GM19395 (cell line): ENCODE measurements around the gene SARDH.
"Not testable (repeated sequence)": the region's sequence is repeated elsewhere in the genome, so short reads cannot be mapped to it uniquely, and the experiment has no call there.

ENCODE experiments used
- ATAC-seq: cut with Tn5 transposase; IDR thresholded peaks from one replicate; pipeline ENCODE4 v1.9.1; 2021; ENCODE audit warnings: mild to moderate bottlenecking, moderate library complexity; ENCODE audit not compliant: unreplicated experiment

The SARDH gene

GRCh38 chr9:133635533-133636531 is 102.3 kb downstream of the SARDH start, which contains the start of gene DBH:
Gene DBH (plus strand): TSS chr9:133636363. CDS start chr9:133636372, 9 bp downstream.
- ATAC-seq, result no peak

GRCh38 chr9:133635098-133635497 is 103.1 kb downstream of the SARDH start:
- ATAC-seq, result no peak

GRCh38 chr9:133634081-133634691 is 104.0 kb downstream of the SARDH start:
- no peak for ATAC-seq

- no peak for ATAC-seq
Measured at GRCh38 chr9:133633681-133634080, 104.5 kb downstream of the SARDH start.

GRCh38 chr9:133632806-133633680 is 105.1 kb downstream of the SARDH start:
- no peak for ATAC-seq

GRCh38 chr9:133631111-133631510 is 107.0 kb downstream of the SARDH start:
- no peak for ATAC-seq

GRCh38 chr9:133629221-133630110 is 108.7 kb downstream of the SARDH start:
- no peak for ATAC-seq

GRCh38 chr9:133628766-133629165 is 109.4 kb downstream of the SARDH start:
- ATAC-seq, result no peak

GRCh38 chr9:133627341-133627740 is 110.8 kb downstream of the SARDH start:
- no peak for ATAC-seq

- not testable (repeated sequence) for ATAC-seq
Measured at GRCh38 chr9:133626008-133626407, 112.1 kb downstream of the SARDH start.

- ATAC-seq, result no peak
Measured at GRCh38 chr9:133622555-133622954, 115.6 kb downstream of the SARDH start.

GRCh38 chr9:133621725-133622267 is 116.4 kb downstream of the SARDH start:
- ATAC-seq, result no peak

- ATAC-seq, result no peak
Measured at GRCh38 chr9:133619791-133620190, 118.4 kb downstream of the SARDH start.

- no peak for ATAC-seq
Measured at GRCh38 chr9:133618726-133619125, 119.4 kb downstream of the SARDH start.

GRCh38 chr9:133616643-133617405 is 121.3 kb downstream of the SARDH start:
- no peak for ATAC-seq

- no peak for ATAC-seq
Measured at GRCh38 chr9:133615606-133616188, 122.5 kb downstream of the SARDH start.

GRCh38 chr9:133615186-133615585 is 123.0 kb downstream of the SARDH start:
- ATAC-seq, result no peak

- ATAC-seq, result no peak
Measured at GRCh38 chr9:133614678-133615077, 123.5 kb downstream of the SARDH start.

- no peak for ATAC-seq
Measured at GRCh38 chr9:133614056-133614455, 124.1 kb downstream of the SARDH start.
